ENCODE results near the gene UST.

GRCh38 chr6:149025061-149025460 is 278.2 kb downstream of the UST start:
- TF ChIP-seq, protein P1, sequence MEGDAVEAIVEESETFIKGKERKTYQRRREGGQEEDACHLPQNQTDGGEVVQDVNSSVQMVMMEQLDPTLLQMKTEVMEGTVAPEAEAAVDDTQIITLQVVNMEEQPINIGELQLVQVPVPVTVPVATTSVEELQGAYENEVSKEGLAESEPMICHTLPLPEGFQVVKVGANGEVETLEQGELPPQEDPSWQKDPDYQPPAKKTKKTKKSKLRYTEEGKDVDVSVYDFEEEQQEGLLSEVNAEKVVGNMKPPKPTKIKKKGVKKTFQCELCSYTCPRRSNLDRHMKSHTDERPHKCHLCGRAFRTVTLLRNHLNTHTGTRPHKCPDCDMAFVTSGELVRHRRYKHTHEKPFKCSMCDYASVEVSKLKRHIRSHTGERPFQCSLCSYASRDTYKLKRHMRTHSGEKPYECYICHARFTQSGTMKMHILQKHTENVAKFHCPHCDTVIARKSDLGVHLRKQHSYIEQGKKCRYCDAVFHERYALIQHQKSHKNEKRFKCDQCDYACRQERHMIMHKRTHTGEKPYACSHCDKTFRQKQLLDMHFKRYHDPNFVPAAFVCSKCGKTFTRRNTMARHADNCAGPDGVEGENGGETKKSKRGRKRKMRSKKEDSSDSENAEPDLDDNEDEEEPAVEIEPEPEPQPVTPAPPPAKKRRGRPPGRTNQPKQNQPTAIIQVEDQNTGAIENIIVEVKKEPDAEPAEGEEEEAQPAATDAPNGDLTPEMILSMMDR (conservative IDR thresholded peaks at IDR 0.05; ENCODE audit: low read length): no peak
- no peak for TF ChIP-seq EZH2phosphoT487 (IDR thresholded peaks at IDR 0.05; ENCODE audit: borderline replicate concordance)

All from Loucy (cell line).